ENCODE data around the gene LSM14B. TPM values are rescaled to one million over a fixed set of nuclear protein-coding genes. Genes with fewer than 3 reads are reported as not detected.
A peak's percentile ranks its signal among the peaks of the same experiment; 100 is the strongest.

The LSM14B gene
- polyA plus RNA-seq, 1 experiment = 26.2 TPM

- no peak for TF ChIP-seq CTCF (IDR thresholded peaks at IDR 0.05; ENCODE audit: low read depth, low read length)
- POLR2A ChIA-PET = no interaction called here
- peaks cover 12% of the 10 kb centered on the region for H3K9me3 ChIP-seq (ENCODE audit: control insufficient read depth, insufficient read depth, low read length)
- no peak overlapping the region for H3K4me3 ChIP-seq (ENCODE audit: low read depth, low read length)
- H3K27ac ChIP-seq (ENCODE audit: low read depth, low read length) = peak overlapping the region; percentile 2
- CTCF ChIA-PET = interaction anchor here (0.8 to 1.4 kb wide), 2 partner anchors 8 to 129 kb away, joined by 3 to 4 read pairs; no protein-coding TSS in a partner anchor
- DNase-seq (ENCODE audit: low read depth, low spot score) = no peak
- H3K27me3 ChIP-seq (ENCODE audit: control insufficient read depth, insufficient read depth, low read length) = no peaks in the 10 kb centered on the region
Observed at GRCh38 chr20:62155428-62156253, 33.4 kb downstream of the LSM14B start.

- ChIA-PET POLR2A (no interaction called here), CTCF (interaction anchor here (0.6 to 1.4 kb wide), 8 partner anchors 9 to 564 kb away, joined by 3 to 14 read pairs (median 4); no protein-coding TSS in a partner anchor)
Observed at GRCh38 chr20:62156254-62156556, 33.9 kb downstream of the LSM14B start.

GRCh38 chr20:62156592-62157386 lies 34.5 kb downstream of the LSM14B start:
- no peak overlapping the region for H3K4me3 ChIP-seq (ENCODE audit: low read depth, low read length)
- peaks cover 19% of the 10 kb centered on the region for H3K9me3 ChIP-seq (ENCODE audit: control insufficient read depth, insufficient read depth, low read length)
- peak; percentile 66 for TF ChIP-seq CTCF (IDR thresholded peaks at IDR 0.05; ENCODE audit: low read depth, low read length)
- no peaks in the 10 kb centered on the region for H3K27me3 ChIP-seq (ENCODE audit: control insufficient read depth, insufficient read depth, low read length)
- peak overlapping the region; percentile 11 for H3K27ac ChIP-seq (ENCODE audit: low read depth, low read length)
- CTCF ChIA-PET = interaction anchor here (0.6 to 1.4 kb wide), 8 partner anchors 9 to 565 kb away, joined by 3 to 14 read pairs (median 4); no protein-coding TSS in a partner anchor
- POLR2A ChIA-PET = no interaction called here
- no peak for DNase-seq (ENCODE audit: low read depth, low spot score)

More at GRCh38 chr20:62156254-62156556, 33.9 kb downstream of the LSM14B start:
- Histone ChIP-seq H3K27ac (ENCODE audit: low read depth, low read length) (no peak overlapping the region), H3K9me3 (ENCODE audit: control insufficient read depth, insufficient read depth, low read length) (peaks cover 16% of the 10 kb centered on the region), H3K4me3 (ENCODE audit: low read depth, low read length) (no peak overlapping the region), H3K27me3 (ENCODE audit: control insufficient read depth, insufficient read depth, low read length) (no peaks in the 10 kb centered on the region)
- TF ChIP-seq CTCF (IDR thresholded peaks at IDR 0.05; ENCODE audit: low read depth, low read length) = no peak
- no peak for DNase-seq (ENCODE audit: low read depth, low spot score)

GRCh38 chr20:62157387-62158087 lies 35.3 kb downstream of the LSM14B start:
- no peak for TF ChIP-seq CTCF (IDR thresholded peaks at IDR 0.05; ENCODE audit: low read depth, low read length)
- no peak overlapping the region for H3K4me3 ChIP-seq (ENCODE audit: low read depth, low read length)
- H3K9me3 ChIP-seq (ENCODE audit: control insufficient read depth, insufficient read depth, low read length) = peaks cover 13% of the 10 kb centered on the region
- CTCF ChIA-PET = interaction anchor here (1.6 kb wide), 1 partner anchor 146 kb away, joined by 4 read pairs; no protein-coding TSS in a partner anchor
- no peak overlapping the region for H3K27ac ChIP-seq (ENCODE audit: low read depth, low read length)
- no peaks in the 10 kb centered on the region for H3K27me3 ChIP-seq (ENCODE audit: control insufficient read depth, insufficient read depth, low read length)
- DNase-seq (ENCODE audit: low read depth, low spot score) = no peak
- POLR2A ChIA-PET = no interaction called here
